ENCODE data around the gene CLTC. TPM values are rescaled to one million over a fixed set of nuclear protein-coding genes. Genes with fewer than 3 reads are reported as not detected.

Gene CLTC
- total and polyA plus RNA-seq, 2 experiments from 2014 or later = 107 to 344 TPM

DNA sequence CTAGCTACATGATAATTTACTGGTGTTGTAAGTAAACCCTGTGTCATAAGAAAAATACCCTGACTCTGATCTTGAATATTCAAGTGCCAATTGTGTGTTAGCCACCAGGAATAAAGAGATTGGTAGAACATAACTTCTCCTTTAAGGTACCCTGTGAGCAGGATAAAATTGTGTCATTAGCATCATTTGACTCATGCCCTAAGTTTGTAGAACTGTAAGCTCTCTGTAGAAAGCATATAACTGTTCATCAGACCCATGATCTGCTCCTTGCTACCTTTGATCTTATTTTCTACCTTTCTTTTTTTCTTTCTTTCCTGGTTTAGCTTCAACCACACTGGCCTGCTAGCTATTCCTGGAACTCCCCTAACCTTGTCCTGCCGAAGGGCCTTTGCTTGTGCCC lies 51.7 kb downstream of the CLTC start:
- no peak for ATAC-seq
- no peak for TF ChIP-seq EZH2 (IDR thresholded peaks at IDR 0.05; ENCODE audit: low read depth, unreplicated experiment)
- no peak for TF ChIP-seq NANOG (IDR thresholded peaks at IDR 0.05; ENCODE audit: borderline replicate concordance)
- TF ChIP-seq, protein P1, sequence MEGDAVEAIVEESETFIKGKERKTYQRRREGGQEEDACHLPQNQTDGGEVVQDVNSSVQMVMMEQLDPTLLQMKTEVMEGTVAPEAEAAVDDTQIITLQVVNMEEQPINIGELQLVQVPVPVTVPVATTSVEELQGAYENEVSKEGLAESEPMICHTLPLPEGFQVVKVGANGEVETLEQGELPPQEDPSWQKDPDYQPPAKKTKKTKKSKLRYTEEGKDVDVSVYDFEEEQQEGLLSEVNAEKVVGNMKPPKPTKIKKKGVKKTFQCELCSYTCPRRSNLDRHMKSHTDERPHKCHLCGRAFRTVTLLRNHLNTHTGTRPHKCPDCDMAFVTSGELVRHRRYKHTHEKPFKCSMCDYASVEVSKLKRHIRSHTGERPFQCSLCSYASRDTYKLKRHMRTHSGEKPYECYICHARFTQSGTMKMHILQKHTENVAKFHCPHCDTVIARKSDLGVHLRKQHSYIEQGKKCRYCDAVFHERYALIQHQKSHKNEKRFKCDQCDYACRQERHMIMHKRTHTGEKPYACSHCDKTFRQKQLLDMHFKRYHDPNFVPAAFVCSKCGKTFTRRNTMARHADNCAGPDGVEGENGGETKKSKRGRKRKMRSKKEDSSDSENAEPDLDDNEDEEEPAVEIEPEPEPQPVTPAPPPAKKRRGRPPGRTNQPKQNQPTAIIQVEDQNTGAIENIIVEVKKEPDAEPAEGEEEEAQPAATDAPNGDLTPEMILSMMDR (conservative IDR thresholded peaks at IDR 0.05; ENCODE audit: low read depth in 2 of 2) = no peak
- TF ChIP-seq, protein P2, sequence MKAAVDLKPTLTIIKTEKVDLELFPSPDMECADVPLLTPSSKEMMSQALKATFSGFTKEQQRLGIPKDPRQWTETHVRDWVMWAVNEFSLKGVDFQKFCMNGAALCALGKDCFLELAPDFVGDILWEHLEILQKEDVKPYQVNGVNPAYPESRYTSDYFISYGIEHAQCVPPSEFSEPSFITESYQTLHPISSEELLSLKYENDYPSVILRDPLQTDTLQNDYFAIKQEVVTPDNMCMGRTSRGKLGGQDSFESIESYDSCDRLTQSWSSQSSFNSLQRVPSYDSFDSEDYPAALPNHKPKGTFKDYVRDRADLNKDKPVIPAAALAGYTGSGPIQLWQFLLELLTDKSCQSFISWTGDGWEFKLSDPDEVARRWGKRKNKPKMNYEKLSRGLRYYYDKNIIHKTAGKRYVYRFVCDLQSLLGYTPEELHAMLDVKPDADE (IDR thresholded peaks at IDR 0.05) = no peak
- no peak for TF ChIP-seq CREB1 (CRISPR knock-in tag; IDR thresholded peaks at IDR 0.05; ENCODE audit: low read depth)
- TF ChIP-seq ZNF331 (CRISPR knock-in tag; IDR thresholded peaks at IDR 0.05; ENCODE audit: low read depth) = no peak
- no peak for TF ChIP-seq STAT1 (IDR thresholded peaks at IDR 0.05; ENCODE audit: unreplicated experiment)
- TF ChIP-seq POLR2AphosphoS5 (IDR thresholded peaks at IDR 0.05; ENCODE audit: low read depth) = no peak
- TF ChIP-seq, protein P3, sequence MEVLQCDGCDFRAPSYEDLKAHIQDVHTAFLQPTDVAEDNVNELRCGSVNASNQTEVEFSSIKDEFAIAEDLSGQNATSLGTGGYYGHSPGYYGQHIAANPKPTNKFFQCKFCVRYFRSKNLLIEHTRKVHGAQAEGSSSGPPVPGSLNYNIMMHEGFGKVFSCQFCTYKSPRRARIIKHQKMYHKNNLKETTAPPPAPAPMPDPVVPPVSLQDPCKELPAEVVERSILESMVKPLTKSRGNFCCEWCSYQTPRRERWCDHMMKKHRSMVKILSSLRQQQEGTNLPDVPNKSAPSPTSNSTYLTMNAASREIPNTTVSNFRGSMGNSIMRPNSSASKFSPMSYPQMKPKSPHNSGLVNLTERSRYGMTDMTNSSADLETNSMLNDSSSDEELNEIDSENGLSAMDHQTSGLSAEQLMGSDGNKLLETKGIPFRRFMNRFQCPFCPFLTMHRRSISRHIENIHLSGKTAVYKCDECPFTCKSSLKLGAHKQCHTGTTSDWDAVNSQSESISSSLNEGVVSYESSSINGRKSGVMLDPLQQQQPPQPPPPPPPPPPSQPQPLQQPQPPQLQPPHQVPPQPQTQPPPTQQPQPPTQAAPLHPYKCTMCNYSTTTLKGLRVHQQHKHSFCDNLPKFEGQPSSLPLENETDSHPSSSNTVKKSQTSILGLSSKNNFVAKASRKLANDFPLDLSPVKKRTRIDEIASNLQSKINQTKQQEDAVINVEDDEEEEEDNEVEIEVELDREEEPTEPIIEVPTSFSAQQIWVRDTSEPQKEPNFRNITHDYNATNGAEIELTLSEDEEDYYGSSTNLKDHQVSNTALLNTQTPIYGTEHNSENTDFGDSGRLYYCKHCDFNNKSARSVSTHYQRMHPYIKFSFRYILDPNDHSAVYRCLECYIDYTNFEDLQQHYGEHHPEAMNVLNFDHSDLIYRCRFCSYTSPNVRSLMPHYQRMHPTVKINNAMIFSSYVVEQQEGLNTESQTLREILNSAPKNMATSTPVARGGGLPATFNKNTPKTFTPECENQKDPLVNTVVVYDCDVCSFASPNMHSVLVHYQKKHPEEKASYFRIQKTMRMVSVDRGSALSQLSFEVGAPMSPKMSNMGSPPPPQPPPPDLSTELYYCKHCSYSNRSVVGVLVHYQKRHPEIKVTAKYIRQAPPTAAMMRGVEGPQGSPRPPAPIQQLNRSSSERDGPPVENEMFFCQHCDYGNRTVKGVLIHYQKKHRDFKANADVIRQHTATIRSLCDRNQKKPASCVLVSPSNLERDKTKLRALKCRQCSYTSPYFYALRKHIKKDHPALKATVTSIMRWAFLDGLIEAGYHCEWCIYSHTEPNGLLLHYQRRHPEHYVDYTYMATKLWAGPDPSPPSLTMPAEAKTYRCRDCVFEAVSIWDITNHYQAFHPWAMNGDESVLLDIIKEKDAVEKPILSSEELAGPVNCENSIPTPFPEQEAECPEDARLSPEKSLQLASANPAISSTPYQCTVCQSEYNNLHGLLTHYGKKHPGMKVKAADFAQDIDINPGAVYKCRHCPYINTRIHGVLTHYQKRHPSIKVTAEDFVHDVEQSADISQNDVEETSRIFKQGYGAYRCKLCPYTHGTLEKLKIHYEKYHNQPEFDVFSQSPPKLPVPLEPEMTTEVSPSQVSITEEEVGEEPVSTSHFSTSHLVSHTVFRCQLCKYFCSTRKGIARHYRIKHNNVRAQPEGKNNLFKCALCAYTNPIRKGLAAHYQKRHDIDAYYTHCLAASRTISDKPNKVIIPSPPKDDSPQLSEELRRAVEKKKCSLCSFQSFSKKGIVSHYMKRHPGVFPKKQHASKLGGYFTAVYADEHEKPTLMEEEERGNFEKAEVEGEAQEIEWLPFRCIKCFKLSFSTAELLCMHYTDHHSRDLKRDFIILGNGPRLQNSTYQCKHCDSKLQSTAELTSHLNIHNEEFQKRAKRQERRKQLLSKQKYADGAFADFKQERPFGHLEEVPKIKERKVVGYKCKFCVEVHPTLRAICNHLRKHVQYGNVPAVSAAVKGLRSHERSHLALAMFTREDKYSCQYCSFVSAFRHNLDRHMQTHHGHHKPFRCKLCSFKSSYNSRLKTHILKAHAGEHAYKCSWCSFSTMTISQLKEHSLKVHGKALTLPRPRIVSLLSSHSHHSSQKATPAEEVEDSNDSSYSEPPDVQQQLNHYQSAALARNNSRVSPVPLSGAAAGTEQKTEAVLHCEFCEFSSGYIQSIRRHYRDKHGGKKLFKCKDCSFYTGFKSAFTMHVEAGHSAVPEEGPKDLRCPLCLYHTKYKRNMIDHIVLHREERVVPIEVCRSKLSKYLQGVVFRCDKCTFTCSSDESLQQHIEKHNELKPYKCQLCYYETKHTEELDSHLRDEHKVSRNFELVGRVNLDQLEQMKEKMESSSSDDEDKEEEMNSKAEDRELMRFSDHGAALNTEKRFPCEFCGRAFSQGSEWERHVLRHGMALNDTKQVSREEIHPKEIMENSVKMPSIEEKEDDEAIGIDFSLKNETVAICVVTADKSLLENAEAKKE (CRISPR knock-in tag; IDR thresholded peaks at IDR 0.05) = no peak
- H4K20me1 ChIP-seq (replicated peaks; ENCODE audit: insufficient read depth) = peaks cover 6% of the 10 kb centered on the region; the same call in 1 of the 2 replicates

More for the DNA sequence above, 51.7 kb downstream of the CLTC start:
- Histone ChIP-seq H3K4me2 (no peak overlapping the region), H3K4me1 (ENCODE audit: insufficient read depth) (no peaks in the 10 kb centered on the region), H3K36me3 (ENCODE audit: insufficient read depth) (peaks cover 61% of the 10 kb centered on the region), H3K9me2 (ENCODE audit: insufficient read depth) (no peaks in the 10 kb centered on the region), H3F3A (replicated peaks; ENCODE audit: low read depth) (no peaks in the 10 kb centered on the region), H3K27ac (ENCODE audit: low read depth) (no peak overlapping the region), H2AFZ (no peak overlapping the region), H3K79me2 (replicated peaks; ENCODE audit: insufficient read depth) (peaks cover 8% of the 10 kb centered on the region; the same call in 1 of the 2 replicates), H3K4me3 (no peak overlapping the region), H3K27me3 (ENCODE audit: insufficient read depth) (no peaks in the 10 kb centered on the region)
- H3K9me3 Mint-ChIP-seq = no peaks in the 10 kb centered on the region
- no peaks in the 10 kb centered on the region for H3K4me1 Mint-ChIP-seq
- no peak overlapping the region for H3K27ac Mint-ChIP-seq
- no peak overlapping the region for H3K4me3 Mint-ChIP-seq
- no peak for DNase-seq (ENCODE audit: low spot score)
- no peaks in the 10 kb centered on the region for H3K27me3 Mint-ChIP-seq (ENCODE audit: insufficient read depth, low read depth, poor library complexity)
- peaks cover 63% of the 10 kb centered on the region for H3K36me3 Mint-ChIP-seq (ENCODE audit: low read depth)
